ENCODE results near the gene MARCHF10.

- no peak for TF ChIP-seq CTCF (IDR thresholded peaks at IDR 0.05)
- no peak for TF ChIP-seq POLR2A (IDR thresholded peaks at IDR 0.05)
Observed at GRCh38 chr17:62775876-62776275, 32.2 kb downstream of the MARCHF10 start.
